Pons (tissue), 1 donor: ENCODE measurements around the gene MXRA5.
"Not testable (repeated sequence)": the region's sequence is repeated elsewhere in the genome, so short reads cannot be mapped to it uniquely, and the experiment has no call there.

Experiments
- DNase-seq: peaks from one replicate; pipeline ENCODE4 v3.0.0-alpha.2; 2016; ENCODE audit warnings: low spot score

The MXRA5 gene, protein sequence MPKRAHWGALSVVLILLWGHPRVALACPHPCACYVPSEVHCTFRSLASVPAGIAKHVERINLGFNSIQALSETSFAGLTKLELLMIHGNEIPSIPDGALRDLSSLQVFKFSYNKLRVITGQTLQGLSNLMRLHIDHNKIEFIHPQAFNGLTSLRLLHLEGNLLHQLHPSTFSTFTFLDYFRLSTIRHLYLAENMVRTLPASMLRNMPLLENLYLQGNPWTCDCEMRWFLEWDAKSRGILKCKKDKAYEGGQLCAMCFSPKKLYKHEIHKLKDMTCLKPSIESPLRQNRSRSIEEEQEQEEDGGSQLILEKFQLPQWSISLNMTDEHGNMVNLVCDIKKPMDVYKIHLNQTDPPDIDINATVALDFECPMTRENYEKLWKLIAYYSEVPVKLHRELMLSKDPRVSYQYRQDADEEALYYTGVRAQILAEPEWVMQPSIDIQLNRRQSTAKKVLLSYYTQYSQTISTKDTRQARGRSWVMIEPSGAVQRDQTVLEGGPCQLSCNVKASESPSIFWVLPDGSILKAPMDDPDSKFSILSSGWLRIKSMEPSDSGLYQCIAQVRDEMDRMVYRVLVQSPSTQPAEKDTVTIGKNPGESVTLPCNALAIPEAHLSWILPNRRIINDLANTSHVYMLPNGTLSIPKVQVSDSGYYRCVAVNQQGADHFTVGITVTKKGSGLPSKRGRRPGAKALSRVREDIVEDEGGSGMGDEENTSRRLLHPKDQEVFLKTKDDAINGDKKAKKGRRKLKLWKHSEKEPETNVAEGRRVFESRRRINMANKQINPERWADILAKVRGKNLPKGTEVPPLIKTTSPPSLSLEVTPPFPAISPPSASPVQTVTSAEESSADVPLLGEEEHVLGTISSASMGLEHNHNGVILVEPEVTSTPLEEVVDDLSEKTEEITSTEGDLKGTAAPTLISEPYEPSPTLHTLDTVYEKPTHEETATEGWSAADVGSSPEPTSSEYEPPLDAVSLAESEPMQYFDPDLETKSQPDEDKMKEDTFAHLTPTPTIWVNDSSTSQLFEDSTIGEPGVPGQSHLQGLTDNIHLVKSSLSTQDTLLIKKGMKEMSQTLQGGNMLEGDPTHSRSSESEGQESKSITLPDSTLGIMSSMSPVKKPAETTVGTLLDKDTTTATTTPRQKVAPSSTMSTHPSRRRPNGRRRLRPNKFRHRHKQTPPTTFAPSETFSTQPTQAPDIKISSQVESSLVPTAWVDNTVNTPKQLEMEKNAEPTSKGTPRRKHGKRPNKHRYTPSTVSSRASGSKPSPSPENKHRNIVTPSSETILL (N-terminal part only)

DNA sequence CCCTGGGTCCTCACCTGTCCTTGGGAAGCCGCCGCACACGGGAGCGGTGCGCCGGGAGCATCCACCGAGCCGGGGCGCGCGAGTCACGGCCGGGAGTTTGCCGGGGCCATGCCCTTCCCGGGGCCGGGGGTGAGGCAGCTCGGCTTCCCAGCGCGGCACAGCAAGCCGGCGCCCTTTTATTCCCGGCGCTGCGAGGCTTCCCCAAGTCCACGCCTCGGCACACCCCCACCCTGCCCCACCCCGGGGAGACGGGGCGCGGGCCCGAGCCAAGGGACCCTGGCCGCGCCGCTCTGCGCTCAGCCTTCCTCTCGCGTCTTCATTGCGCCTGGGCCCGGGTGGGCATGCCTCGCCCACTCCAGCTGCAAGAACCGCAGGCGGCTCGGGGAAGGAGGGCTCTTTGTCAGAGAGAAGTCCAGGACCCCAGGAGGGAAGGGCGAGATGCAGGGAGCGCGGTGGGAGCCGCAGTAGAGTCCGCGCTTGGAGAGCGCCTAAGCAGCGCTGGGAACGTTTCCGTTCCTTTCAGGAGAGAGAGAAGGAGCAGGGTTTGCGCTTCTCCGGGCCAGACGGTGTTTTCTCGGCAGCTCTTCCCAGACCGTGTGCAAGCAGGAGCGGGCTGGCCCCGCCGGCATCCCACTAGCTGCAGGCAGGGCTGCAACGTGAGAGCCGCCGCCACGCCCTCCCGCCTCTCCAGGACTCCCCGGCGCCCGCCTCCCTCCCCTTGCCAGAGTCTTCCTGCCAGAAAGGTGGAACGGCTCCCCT is at the start of gene MXRA5:
Gene MXRA5 (minus strand): TSS at position 152 of the 759 bp plus-strand sequence. CDS start 2,819 bp downstream, outside the sequence.
- no peak for DNase-seq

DNA sequence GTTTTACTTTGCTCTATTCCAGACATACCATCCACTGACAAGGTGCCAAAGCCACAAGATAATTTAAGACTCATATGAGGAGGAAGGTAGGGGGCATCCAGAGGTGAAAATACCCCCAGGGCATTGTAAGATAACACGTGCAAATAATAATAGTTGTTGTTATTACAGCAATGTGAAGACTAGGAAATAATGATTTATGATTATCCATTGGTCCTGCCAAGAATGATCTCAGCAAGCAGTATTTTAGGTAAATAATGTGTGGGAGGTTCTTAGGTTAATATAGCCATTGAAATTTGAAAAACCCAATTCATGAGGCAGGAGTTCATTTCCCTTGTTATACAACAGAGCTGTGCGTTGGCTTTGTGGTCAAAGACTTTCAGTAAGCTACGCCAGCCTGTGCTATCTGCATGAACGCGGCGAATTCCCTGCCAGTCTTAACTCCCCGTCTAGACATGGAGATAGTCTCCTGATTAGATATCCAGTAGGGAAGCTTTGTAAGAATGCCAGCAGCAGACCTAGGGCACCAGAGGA is 47.2 kb upstream of the MXRA5 start:
- DNase-seq: no peak

DNA sequence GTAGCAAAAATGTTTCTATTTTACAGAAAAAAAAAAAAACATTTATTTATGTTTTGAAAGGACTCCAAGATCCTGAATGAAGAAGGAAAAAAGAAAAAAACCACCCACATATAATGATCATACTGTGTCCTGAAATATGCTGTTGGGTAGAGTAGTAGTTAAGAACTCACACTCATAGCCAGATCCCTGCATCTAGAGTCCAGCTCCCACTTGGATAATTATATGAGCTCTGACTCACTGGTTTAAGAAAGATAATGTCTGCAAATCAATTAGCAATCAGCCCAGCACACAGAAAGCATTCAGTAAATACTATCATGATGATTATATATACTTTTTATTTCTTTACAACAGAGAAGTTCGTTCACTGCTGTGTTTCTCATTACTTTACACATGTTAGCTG is 46.7 kb upstream of the MXRA5 start:
- DNase-seq: no peak

DNA sequence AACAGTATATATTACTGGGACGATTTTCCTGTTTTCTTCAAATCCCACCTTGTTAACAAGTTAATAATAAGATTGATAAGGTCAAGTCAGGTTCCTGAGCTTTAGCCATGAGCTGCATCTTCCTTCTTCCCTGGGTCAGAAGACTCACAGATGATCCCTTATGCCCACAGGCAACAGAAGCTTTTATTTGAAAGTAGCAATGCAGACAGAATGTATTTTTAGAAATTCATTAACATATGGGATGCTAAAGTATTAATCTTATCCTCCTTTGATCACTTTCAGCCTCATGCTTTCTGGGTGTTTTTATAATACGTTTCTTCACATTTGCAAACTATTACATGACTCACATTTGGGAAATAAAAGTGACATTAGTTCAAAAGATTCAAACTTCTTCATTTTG is 42.0 kb upstream of the MXRA5 start:
- DNase-seq: no peak

DNA sequence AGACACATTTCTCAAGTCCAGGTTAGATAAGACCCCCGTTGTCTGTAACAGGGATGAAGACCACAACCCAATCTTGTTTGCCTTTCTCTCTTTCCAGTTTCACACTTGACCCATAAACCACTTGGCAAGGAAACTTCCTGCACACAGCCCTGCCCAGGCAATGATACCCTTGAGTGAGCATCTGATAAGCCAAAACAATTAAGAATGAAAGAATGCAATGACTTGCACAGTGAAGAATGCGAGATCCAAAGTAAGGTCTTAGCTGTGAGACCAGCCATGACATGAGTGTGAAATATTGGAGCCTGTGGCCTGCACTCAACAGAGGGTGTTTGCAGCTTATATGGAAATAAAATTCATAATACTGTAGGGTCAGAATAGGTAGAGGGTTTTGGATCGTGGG is 37.9 kb upstream of the MXRA5 start:
- DNase-seq: no peak

DNA sequence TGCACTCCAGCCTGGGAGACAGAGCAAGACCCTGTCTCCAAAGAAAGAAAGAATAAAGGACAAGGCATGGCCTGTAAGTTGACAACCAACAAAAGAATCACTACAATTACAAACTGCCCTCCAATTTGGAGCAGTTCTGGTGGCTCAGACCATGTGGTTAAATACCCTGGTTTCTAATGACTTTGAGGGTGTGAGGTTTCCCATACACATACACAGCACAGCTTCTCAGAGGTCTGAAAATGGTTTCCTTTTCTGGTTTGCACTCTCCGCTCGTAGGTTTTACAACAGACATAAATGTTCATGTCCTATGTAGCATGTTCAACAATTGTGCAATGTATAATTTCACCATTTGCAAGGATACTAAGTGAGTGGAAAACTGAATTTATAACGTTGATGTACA is 34.2 kb upstream of the MXRA5 start:
- DNase-seq: no peak

DNA sequence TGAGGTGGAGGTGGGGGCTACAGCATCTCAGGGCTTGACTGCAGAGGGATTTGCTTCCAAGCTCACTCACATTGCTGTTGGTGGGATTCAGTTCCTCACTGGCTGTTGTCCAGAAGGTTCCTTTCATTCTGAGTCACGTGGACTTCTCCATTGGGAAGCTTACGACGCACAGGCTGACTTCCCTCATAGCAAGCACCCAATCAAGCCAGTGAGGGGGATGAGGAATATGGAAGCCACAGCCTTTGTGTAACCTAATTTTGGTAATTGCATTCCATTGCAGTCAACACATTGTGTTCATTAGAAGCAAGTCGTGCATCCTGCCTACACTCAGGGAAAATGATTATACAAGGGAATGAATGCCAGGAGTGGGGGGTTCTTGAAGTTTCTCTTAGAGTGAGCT is 32.7 kb upstream of the MXRA5 start:
- no peak for DNase-seq

DNA sequence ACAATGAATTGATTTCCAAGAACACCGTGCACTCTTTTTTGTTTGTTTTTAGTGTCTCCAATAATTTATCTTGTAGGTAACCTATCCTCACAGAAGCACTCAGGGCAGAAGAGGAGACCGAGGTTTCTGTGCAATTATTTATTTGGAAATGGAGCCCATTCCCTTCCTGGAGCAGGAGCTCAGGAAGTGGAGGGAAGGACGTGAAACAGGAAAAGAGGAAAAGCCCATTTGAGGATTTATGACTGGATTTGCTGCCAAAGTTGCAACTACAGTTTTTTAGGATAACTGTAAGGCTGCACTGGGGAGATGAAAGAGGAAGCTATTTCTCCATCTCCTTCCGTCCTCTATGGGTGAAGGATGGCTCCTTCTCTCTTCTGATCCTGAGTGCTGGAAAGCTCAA is 31.7 kb upstream of the MXRA5 start:
- no peak for DNase-seq

DNA sequence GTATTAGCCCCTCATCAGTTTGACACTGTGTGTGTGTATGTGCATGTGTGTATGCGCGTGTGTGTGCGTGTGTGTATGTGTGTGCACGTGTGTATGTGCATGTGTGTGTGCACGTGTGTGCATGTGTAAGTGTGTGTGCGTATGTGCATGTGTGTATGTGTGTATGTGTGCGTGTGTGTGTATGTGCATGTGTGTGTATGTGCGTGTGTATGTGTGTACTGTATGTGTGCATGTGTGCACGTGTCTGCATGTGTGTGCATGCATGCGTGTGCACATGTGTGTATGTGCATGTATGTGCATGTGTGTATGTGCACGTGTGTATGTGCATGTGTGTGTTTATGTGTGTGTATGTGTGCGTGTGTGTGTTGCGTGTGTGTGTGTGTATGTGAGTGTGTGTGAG is 31.1 kb upstream of the MXRA5 start:
- DNase-seq: no peak

DNA sequence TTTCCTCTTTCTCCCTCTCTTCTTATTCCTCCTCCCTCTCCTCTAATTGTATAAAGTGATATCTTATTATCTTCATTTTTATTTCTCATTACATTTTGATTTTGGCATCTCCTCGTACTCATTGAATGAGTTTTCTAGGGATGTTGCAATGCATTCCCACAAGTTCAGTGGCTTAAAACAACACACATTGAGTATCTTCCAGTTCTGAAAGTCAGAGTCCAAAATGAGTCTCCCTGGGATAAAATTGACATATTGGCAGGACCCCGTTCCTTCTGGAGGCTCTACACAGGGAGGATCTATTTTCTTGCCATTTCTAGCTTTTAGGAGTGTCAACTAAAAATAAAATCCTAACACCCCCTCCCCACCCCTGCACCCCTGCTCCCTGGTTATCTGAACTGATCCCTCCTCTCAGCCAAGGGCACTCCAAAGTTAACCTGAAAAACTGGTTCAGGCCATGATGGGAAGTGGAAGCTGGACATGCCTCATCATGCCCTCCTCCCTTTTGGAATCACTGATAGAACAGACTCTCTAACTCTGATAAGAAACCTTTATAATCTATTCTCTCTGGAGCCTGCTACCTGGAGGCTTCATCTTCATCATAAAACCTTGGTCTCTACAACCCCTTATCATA is 29.5 kb upstream of the MXRA5 start:
- not testable (repeated sequence) for DNase-seq

DNA sequence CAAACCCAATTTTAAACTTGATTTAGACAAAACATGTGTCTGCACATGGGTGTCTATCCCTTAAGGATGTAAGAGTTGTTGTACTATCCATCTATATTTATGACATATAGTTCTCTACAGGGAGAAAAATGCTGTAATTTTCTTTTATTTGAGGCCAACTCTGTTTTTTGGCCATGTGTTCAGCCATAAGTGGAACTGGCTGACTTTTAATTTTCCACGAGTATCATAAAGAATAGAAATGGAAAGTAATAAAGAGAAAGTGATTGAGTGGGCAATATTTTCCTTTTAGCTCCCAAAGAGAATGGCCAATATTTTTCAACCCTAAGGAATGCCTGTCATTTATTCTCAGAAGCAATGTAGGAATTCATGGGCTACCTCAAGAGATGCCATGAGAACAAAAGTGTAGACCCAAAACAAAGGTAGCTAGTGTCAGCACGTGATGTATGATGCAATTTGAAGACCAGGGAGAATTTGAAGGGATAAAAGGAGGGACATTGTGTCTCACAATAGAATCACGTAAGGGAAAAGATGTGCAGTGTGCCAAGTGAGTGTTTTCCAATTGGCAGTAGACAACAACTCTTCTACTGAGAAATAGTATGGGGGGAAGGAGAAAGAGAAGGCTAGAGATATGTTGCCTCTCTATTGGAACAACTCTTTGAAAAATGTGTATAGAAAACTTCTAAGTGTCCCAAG is 27.8 kb upstream of the MXRA5 start:
- DNase-seq: no peak

DNA sequence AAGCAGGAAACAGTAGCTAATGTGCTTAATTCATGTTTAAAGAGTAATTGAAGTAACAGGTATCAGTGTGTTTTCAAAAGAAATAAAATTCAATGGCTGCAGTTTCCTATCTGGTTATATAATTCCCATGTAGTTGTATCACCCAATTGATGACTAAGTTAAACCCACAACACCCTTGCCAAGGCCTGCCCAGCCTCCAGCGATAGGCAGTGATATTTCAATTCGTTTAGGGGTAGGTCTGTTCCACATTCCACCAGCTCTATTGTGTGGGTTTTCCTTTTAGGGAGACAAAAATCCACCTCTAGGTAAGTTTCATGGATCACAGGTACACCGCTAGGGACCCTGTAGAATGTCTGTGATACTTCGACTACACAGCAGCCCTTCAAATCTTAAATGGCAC is 24.7 kb upstream of the MXRA5 start:
- no peak for DNase-seq

DNA sequence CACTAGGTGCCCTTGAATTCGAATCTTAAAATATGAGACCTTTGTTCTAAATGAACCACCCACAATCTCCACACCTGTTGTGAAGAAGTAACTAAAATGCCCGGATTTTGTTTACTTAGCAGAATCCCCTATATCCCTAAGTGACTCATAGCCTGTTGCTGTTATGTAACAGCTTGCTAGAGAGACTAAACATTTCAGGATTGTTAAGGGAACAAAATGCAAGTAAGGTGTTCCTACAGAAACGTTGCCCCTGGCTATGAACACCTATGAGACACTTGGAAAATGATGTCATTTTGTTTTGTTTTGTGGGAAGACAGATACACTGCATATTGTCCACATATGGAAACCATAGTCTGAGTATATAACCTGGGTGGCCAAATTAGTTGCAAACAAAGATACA is 24.2 kb upstream of the MXRA5 start:
- no peak for DNase-seq

DNA sequence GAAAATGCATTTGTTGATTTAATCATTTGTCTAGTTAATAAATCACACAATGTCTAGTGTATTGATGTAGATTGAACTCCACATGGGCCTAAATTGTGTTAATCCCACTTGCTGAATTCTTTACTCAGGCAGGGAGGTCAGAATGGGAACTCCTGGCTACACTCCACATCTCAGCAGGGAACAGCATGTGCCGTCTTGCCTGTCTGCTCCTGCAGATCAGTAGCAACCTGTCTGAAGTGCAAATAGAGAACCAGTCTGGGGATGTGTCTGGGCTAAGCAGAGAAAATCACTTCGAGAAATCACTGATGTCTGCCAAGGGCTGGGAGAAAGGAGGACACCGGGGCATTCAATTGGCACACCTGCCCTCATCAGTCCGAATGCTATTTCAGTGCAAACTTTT is 16.5 kb upstream of the MXRA5 start:
- DNase-seq: no peak

DNA sequence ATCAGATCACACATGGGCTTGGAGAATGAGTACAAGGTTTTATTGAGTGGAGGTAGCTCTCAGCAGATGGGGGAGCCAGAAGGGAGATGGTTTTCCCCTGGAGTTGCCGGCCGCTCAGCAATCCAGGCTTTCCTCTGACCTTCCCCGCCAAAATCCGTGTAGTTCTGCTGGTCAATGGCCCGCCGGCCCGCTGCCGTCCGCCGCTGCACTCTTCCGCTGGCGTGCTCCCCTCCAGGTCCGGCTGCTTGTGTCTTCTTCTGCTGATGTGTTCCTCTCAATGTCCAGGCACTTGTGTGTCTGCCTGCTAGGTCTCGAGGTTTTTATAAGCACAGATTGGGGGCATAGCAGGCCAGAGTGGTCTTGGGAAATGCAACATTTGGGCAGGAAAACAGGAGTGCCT is 14.4 kb upstream of the MXRA5 start:
- DNase-seq: no peak

DNA sequence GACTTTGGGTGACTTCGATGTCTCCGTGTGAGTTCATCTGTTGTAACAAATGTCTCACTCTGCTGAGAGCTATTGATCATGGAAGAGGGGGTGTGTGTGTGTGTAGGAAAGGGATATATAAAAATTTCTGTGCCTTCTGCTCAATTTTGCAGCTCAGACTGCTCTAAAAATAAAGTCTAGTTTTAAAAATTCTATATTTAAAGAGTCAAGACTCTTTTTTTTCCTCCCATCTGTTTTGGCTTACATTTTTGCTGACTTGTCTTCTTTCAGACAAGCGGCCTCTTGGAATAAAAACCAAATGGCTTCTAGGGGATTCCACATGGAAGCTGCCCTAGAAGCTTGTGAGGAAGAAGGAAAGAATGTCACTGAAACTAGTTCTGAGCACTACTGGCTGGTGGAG is 6.3 kb upstream of the MXRA5 start:
- not testable (repeated sequence) for DNase-seq

DNA sequence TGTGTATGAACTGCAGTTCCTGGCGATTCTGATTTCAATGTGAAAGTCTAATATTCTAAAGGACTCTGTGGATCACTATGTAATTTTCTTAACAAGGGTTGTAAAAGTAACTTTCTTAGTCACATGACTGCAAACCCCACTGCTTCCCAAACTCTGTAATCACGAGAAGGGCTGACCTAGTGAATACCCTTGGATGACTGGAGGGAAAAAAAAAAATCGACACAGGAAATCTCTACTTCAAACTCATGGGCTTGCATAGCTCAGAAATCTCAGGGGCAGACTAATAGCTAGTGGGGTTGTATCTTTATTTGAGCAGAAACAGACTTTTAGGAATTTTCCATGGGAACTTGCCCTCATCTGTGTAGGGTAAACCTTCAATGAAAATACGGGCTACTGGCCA is 4.8 kb upstream of the MXRA5 start:
- no peak for DNase-seq

DNA sequence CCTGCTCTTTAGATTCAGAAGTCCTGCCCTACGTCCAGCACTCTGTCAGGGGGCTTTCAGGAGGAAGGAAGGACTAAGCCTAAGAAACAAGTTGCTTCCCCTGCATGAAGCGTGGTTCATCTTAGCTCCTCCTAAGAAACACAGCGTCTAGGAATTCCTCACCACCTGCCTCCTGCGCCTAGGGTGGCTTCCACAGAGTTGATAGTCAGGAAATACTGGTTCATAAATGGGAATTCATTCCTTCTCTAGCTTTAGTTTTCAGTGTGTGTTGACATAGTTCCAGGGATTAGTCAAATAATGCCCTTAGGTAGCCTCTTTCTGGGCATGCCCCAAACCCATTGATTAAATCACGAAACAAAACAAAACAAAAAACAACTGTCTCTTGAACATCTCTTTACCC is 1.7 kb upstream of the MXRA5 start:
- no peak for DNase-seq

DNA sequence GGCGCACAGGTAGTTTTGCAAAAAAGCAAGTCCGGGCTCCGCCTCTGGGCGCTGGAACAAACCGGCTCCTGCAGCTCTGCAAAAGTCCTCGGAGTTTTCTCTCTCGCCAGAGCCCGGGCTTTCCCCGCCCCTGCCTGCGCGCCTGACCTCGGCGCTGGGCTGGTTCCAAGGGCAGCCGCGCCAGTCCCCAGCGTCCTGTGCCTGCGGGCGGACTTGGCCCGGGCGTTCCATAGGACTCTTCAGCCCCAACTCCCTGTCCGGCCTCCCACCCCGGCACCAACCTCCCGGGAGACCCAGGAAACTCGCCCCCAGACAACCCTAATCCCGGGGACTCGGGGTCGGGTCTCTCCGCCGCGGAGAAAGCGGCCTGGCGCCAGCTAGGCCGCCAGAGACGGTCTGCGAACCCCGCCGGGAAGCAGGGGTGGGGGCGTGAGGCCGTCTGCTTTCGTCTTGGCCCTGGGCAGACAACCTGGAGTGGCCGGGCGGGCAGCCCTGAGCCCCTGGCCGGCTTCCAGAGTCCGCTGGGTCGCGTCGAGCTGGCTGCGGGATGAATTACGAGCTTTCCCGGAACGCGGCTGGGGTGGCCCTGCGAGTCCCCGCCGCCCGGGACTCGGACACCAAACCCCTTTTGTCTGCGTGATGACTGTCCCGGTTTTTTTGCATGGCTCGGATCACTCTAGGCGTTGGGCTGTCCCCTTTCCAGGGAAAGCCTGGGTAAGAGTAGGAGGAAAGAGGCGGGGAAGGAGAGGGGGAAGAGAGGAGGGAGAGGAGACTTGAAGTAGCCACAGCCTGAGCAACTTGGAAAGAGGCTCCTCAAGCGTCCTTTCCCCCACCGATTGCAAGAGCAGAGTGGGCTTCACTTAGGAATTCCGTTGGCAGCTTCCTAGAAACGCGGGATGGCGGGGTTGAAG is 916 bp downstream of the MXRA5 start:
- DNase-seq: no peak
